Measurements from ENCODE around the gene DDX54. TPM values are rescaled to one million over a fixed set of nuclear protein-coding genes. Genes with fewer than 3 reads are reported as not detected.
"Not testable (repeated sequence)": the region's sequence is repeated elsewhere in the genome, so short reads cannot be mapped to it uniquely, and the experiment has no call there.

DDX54 gene
- total RNA-seq, 1 experiment from 2014 or later: 45.4 TPM

DNA sequence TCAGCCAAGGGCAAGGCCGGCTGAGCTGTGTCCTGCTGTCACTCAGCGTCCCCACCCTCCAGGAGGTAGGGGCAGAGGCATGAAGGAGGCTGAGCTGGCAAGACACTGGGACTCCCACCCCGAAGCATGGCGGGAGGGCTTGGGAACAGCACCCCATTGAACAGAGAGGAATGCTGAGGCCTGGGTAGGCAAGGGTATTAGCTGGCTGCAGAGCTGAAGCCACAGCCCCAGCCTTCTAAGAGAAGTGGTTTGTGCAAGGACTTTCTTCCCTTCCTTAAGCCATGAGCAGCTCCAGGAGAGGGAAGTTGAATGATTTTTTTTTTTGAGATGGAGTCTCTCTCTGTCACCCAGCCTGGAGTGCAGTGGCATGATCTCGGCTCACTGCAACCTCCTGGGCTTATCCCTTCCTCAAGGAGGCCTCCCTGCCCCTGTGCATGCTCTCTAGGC lies 42.4 kb downstream of the DDX54 start:
- Histone ChIP-seq H3K9me3 (replicated peaks) (no peaks in the 10 kb centered on the region), H3K27me3 (replicated peaks) (peaks cover 5% of the 10 kb centered on the region; the same call in 1 of the 2 replicates), H3K27ac (no peak overlapping the region), H3K4me3 (no peak overlapping the region), H3K36me3 (no peaks in the 10 kb centered on the region), H3K4me1 (replicated peaks) (no peaks in the 10 kb centered on the region)
- no peak for DNase-seq (ENCODE audit: low read depth in 1 of 2, low spot score in 2 of 2)

DNA sequence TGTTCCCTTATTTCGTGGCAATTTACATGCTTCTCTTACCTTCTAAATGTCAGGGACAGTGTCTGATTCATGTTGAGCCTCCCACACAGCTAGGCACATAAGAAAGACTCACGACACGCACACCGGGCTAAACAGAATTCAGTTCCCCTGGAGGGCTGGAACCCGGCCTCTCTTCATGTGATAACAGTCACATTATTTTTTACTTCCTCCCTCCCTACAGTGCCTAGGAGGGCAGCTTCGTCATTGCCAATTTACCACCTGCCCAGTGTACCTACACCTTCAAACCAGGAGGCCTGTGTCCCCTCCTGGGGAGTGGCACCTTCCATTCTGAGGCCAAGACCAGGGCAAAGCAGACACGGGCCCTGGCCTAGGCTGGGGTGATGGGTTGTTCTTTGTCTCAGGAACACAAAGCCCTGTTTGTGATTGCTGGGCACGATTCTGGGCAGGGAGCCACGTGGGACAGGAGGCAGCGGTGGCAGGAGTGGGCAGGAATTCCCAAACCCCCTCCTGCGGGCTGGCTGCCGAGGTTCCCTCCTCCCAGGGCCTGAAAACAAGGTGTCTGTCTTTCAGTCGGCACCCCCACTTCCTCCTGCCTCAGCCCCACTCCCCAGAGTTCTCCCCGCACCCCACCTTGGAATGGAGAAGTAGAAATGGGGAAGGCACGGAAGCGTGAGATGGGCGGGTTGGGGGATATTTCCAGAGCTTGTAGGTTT lies 42.9 kb downstream of the DDX54 start:
- H3K36me3 ChIP-seq: no peaks in the 10 kb centered on the region
- DNase-seq (ENCODE audit: low read depth in 1 of 2, low spot score in 2 of 2): no peak
- H3K27ac ChIP-seq: no peak overlapping the region
- H3K9me3 ChIP-seq (replicated peaks): no peaks in the 10 kb centered on the region
- H3K4me3 ChIP-seq: no peak overlapping the region
- H3K27me3 ChIP-seq (replicated peaks): peaks cover 4% of the 10 kb centered on the region; the same call in 1 of the 2 replicates
- H3K4me1 ChIP-seq (replicated peaks): no peaks in the 10 kb centered on the region

DNA sequence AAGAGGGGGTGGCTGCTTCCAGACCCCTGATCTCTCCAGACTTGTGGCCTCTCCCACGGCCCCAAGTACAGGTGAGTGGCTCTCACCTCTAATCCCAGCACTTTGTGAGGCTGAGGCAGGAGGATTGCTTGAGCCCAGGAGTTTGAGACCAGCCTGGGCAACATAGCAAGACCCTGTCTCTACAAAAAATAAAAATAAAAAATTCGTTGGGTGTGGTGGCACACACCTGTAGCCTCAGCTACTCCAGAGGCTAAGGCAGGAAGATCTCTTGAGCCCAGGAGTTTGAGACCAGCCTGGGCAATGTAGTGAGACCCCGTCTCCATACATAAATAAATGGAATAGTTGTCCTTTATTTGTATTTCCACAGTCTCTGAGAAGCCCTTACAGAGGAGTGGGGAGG lies 43.6 kb downstream of the DDX54 start:
- H3K36me3 ChIP-seq; H3K4me1 ChIP-seq (replicated peaks); H3K9me3 ChIP-seq (replicated peaks); DNase-seq (ENCODE audit: low read depth in 1 of 2, low spot score in 2 of 2); H3K27me3 ChIP-seq (replicated peaks); H3K27ac ChIP-seq; H3K4me3 ChIP-seq: not testable (repeated sequence)

DNA sequence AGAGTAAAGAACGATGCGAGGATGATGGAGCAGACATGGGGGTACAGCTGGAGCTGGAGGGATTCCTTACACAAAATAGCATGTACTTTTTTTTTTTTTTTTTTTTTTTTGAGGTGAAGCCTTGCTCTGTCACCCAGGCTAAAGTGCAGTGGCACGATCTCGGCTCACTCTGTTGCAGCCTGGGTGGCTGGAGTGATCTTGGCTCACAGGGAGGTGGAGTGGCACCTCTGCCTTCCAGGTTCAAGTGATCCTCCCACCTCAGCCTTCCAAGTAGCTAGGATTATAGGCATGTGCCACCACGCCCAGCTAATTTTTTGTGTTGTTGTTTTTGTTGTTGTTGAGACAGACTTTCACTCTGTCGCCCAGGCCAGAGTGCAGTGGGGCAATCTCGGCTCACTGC lies 44.6 kb downstream of the DDX54 start:
- Histone ChIP-seq H3K36me3 (no peaks in the 10 kb centered on the region), H3K4me3 (no peak overlapping the region), H3K4me1 (replicated peaks) (no peaks in the 10 kb centered on the region), H3K9me3 (replicated peaks) (no peaks in the 10 kb centered on the region), H3K27me3 (replicated peaks) (no peaks in the 10 kb centered on the region; the same call in 1 of the 2 replicates), H3K27ac (no peak overlapping the region)
- no peak for DNase-seq (ENCODE audit: low read depth in 1 of 2, low spot score in 2 of 2)

DNA sequence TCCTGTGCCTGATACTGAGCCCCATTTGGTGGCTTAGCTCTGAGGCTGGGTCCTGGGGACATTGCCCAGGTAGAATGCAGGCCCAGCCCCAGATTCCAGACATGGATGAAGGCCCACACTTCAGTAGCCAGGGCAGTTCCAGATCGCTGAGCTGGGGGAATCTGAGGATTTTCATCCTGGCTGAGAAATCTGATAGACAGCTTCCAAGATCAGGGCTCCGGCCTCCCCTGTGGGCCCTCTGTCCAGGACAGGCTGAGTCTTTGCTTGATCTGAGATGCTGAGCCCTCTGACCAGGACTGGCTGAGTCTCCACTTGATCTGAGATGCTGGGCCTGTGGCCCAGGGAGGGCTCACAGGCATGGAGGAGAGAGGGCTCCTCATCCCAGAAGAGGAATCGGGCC lies 46.5 kb downstream of the DDX54 start:
- Histone ChIP-seq H3K27ac (no peak overlapping the region), H3K36me3 (no peaks in the 10 kb centered on the region), H3K4me3 (no peak overlapping the region), H3K9me3 (replicated peaks) (no peaks in the 10 kb centered on the region), H3K4me1 (replicated peaks) (no peaks in the 10 kb centered on the region), H3K27me3 (replicated peaks) (no peaks in the 10 kb centered on the region; the same call in 1 of the 2 replicates)
- DNase-seq (ENCODE audit: low read depth in 1 of 2, low spot score in 2 of 2): no peak

DNA sequence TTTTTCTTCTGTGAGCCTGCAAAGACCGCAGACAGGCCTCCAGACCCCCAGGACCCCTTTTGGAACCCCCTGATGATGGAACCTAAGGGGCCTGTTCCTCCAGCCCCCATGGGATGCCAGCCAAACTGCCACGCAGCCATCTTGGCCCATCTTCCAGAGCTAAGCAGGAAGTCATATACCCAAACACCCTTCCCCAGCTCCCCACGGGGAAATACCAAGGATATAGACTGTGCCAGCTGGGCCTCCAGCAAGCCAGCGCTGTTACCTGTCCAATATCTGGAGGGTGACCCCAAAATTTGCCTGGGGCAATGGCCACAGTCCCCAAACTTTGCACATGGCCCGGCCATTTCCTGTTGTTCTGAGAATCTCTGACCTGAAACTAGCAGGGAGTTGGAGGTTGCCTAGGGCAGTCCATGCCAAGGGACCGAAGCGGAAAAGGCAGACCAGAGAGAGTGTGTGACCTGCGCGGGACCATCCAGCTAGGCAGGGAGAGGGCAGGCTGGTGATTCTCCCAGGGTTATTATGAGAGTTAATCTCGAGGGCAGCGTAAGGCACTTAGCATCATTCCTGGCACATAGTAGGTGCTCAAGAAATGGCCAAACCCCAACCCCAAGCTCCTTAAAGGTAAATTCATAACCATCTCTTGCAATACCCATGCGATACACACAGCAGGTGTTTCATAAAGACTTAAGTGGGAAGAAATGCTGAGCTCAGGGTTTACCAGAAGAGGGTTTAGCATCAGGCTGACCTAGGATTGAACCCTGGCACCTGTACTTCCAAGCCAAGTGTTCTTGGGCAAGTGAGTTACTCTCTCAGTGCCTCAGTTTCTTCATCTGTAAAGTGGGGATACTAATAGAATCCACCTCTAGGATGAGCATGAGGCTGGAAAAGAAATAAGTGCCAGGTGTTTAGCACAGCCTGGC lies 47.2 kb downstream of the DDX54 start:
- Histone ChIP-seq H3K9me3 (replicated peaks) (no peaks in the 10 kb centered on the region), H3K4me3 (no peak overlapping the region), H3K27ac (no peak overlapping the region), H3K4me1 (replicated peaks) (no peaks in the 10 kb centered on the region), H3K36me3 (no peaks in the 10 kb centered on the region), H3K27me3 (replicated peaks) (no peaks in the 10 kb centered on the region; the same call in 1 of the 2 replicates)
- no peak for DNase-seq (ENCODE audit: low read depth in 1 of 2, low spot score in 2 of 2)

DNA sequence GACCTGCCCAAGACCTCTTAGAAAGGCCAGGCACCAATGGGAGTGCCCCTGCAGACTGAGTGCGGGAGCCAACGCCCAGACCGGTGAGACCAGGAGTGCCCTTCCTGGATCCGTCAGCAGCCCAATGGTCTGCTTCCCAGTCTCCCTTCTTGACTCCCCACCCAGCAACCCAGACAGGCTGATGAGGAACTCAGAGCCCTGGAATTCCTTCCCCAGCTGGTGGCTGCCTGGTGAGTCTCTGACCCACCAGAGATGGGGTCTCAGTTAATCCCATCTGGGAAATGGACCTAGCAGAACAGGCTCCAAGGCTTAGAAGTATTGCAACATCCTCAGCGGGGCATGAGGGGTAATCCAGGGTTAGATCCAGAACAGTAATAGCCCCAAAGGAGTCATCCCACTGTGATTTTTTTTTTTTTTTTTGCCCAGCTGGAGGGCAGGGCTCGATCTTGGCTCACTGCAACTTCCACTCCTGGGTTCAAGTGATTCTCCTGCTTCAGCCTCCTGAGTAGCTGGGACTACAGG lies 48.2 kb downstream of the DDX54 start:
- no peaks in the 10 kb centered on the region; the same call in 1 of the 2 replicates for H3K27me3 ChIP-seq (replicated peaks)
- no peak for DNase-seq (ENCODE audit: low read depth in 1 of 2, low spot score in 2 of 2)

DNA sequence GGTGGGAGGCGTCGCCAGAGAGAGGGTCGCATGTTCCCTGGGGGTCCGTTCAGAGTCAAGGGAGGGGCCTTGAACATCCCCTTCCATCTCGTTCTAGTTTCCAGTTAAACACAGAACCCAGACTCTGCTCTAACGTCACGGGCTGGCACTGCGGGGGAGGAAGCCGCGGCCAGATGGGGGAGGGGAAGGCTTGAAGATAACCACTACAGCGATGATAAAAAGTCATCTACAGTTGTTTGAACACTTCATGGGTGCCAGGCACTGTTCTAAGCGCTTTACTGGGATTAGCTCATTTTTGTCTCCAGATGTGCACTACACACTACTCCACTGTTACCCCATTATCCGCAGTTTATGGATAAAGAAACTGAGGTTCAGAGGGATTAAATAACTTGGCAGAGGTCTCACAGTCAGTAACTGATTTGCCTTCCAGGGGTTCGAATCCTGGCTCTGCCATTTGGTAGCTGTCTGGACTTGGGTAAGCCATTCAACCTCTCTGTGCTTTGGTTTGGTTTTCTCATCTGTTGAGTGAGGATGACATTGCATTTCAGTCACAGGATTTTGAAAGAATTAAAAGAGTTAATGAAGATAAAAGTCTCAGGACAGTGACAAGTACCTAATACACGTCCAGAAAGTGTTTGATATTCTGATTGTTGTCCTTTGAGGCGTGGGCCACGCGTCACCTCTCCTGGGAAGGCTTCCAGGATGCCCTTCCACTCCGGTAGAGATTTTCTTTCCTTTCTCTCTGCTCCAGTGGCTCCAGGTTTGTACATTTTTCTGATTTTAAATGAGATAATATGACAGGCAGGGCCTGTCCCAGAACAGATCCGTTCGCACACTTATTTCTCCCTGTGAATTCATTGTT lies 48.9 kb downstream of the DDX54 start:
- Histone ChIP-seq H3K9me3 (replicated peaks) (no peaks in the 10 kb centered on the region), H3K36me3 (no peaks in the 10 kb centered on the region), H3K27ac (no peak overlapping the region), H3K27me3 (replicated peaks) (no peaks in the 10 kb centered on the region; the same call in 1 of the 2 replicates), H3K4me1 (replicated peaks) (no peaks in the 10 kb centered on the region), H3K4me3 (no peak overlapping the region)
- no peak for DNase-seq (ENCODE audit: low read depth in 1 of 2, low spot score in 2 of 2)

More for the DNA sequence above, 48.2 kb downstream of the DDX54 start:
- Histone ChIP-seq H3K27ac (no peak overlapping the region), H3K9me3 (replicated peaks) (no peaks in the 10 kb centered on the region), H3K36me3 (no peaks in the 10 kb centered on the region), H3K4me3 (no peak overlapping the region), H3K4me1 (replicated peaks) (no peaks in the 10 kb centered on the region)

DNA sequence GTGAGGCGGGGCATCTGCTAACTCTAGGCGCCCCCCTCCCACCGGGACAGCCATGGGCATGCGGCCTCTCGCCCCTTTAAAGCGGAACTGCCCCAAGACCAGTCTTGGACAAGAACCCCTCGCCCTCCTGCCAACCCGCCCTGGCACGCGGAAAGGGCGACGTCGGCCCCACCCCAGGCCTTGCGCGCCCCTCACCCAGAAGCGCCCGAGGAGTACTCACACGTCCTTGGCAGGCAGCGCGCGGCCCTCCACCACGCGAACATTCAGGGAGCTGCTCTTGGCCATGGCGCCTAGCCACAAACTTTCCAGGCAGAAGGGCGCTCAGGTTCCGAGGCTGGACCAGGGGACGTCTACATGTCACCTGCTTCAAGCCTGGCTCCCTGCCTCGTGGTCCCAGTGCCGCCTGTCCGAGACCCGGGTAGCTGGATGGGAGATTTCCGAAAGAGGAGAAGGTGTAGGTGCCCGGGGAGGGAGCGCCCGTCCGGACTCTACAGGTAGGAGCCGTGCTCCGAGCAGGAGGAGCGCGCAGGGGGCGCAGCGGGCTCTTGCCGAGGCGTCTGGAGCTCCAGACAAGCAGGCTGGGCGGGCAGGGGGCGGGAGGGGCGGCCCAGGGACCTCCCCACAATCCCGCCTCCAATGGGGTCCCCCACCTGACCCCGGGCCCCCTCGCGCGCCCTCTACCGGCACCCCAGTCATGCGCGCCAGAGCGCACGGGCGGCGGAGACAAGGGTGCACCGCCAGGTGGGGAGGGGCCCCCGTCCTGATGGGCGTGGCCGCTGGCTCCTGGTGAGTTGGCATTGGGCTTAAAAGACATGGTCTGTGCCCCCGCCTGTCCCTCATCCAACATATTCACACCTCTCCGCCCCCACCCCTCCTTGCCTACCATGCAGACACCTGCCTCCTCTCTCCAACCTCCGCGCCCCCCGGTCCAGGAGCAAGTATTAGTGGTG lies 49.8 kb downstream of the DDX54 start, which contains the start of gene RASAL1:
Gene RASAL1, minus strand, starts transcription at position 584 of the 950 bp plus-strand sequence. Its CDS starts 299 bp downstream, at position 285.
- Histone ChIP-seq H3K27ac (no peak within 1 kb of the TSS), H3K27me3 (replicated peaks) (no peaks in the 10 kb centered on the region; the same call in 1 of the 2 replicates), H3K9me3 (replicated peaks) (no peaks in the 10 kb centered on the region), H3K4me3 (no peak within 1 kb of the TSS), H3K4me1 (replicated peaks) (no peaks in the 10 kb centered on the region), H3K36me3 (no peaks in the 10 kb centered on the region)
- DNase-seq (ENCODE audit: low read depth in 1 of 2, low spot score in 2 of 2): no peak

DNA sequence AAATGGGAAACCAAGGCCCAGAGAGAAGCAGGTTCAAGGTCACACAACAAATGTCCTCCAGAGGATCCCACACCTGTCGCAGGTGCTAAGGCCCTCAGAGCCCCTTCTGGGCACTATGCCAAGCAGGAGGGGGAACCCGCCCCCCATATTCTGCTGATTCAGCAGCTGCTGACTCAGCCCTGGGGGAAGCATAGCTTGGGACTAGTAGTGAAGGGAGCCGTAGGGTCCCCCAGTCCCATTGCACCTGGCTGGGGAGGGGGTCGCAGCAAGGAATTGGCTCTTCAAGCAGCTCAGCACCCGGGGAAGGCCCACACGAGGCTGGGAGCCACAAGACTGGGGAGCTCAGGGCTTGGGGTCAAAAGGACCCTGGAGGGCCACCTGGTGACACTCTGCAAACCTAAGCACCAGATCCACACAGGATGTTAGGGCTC lies 50.7 kb downstream of the DDX54 start:
- Histone ChIP-seq H3K27me3 (replicated peaks) (no peaks in the 10 kb centered on the region; the same call in 1 of the 2 replicates), H3K27ac (no peak overlapping the region), H3K4me3 (no peak overlapping the region), H3K9me3 (replicated peaks) (no peaks in the 10 kb centered on the region), H3K4me1 (replicated peaks) (no peaks in the 10 kb centered on the region), H3K36me3 (no peaks in the 10 kb centered on the region)
- DNase-seq (ENCODE audit: low read depth in 1 of 2, low spot score in 2 of 2): no peak

DNA sequence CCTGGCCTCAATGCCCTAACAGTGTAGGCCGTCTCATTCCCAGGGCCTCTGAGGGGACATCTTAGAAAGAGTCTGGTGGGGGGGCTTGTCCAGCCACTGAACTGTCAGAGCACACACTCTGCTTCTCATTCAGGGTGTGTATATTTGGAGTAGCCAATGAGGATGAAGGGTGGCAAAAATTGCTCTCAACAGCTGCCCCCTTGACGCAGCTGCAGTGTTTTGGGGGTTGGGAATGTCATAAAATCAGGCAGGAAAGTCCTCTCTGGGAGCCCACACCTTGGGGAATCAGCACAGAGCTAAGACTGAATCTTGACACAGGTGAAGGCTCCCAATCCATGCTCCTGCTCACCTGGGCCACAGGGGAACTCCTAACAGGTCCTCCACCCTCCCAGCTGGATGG lies 51.2 kb downstream of the DDX54 start:
- H3K4me3 ChIP-seq: no peak overlapping the region
- H3K27ac ChIP-seq: no peak overlapping the region
- H3K9me3 ChIP-seq (replicated peaks): no peaks in the 10 kb centered on the region
- no peaks in the 10 kb centered on the region for H3K4me1 ChIP-seq (replicated peaks)
- no peaks in the 10 kb centered on the region; the same call in 1 of the 2 replicates for H3K27me3 ChIP-seq (replicated peaks)
- no peak for DNase-seq (ENCODE audit: low read depth in 1 of 2, low spot score in 2 of 2)
- no peaks in the 10 kb centered on the region for H3K36me3 ChIP-seq

DNA sequence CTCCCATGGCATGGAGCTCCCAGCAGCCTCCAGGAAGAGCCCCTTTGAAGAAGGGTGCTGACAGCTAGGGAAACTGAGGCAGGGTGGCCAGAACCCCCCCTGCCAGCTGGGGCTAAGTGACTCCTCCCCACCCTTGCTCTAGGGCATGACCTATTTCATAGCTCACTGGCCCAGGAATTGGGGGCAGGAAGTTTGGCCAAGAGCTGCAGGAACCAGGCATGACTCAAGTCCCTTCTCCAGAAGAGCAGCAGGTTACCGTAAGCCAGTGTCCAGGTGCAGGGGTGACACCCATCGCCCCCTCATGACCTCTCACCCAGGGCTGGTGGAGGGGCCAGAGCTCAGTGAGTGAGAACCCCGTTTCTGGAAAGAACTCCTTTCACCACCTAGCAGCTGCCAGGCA lies 51.6 kb downstream of the DDX54 start:
- no peak overlapping the region for H3K27ac ChIP-seq
- H3K36me3 ChIP-seq: no peaks in the 10 kb centered on the region
- H3K4me3 ChIP-seq: no peak overlapping the region
- no peak for DNase-seq (ENCODE audit: low read depth in 1 of 2, low spot score in 2 of 2)
- H3K9me3 ChIP-seq (replicated peaks): no peaks in the 10 kb centered on the region
- H3K4me1 ChIP-seq (replicated peaks): no peaks in the 10 kb centered on the region
- no peaks in the 10 kb centered on the region; the same call in 1 of the 2 replicates for H3K27me3 ChIP-seq (replicated peaks)
